Measurements from ENCODE around the gene SGMS1. TPM values are rescaled to one million over a fixed set of nuclear protein-coding genes. Genes with fewer than 3 reads are reported as not detected.

Gene SGMS1
- total RNA-seq, 1 donor from 2014 or later = 9.2 TPM

DNA sequence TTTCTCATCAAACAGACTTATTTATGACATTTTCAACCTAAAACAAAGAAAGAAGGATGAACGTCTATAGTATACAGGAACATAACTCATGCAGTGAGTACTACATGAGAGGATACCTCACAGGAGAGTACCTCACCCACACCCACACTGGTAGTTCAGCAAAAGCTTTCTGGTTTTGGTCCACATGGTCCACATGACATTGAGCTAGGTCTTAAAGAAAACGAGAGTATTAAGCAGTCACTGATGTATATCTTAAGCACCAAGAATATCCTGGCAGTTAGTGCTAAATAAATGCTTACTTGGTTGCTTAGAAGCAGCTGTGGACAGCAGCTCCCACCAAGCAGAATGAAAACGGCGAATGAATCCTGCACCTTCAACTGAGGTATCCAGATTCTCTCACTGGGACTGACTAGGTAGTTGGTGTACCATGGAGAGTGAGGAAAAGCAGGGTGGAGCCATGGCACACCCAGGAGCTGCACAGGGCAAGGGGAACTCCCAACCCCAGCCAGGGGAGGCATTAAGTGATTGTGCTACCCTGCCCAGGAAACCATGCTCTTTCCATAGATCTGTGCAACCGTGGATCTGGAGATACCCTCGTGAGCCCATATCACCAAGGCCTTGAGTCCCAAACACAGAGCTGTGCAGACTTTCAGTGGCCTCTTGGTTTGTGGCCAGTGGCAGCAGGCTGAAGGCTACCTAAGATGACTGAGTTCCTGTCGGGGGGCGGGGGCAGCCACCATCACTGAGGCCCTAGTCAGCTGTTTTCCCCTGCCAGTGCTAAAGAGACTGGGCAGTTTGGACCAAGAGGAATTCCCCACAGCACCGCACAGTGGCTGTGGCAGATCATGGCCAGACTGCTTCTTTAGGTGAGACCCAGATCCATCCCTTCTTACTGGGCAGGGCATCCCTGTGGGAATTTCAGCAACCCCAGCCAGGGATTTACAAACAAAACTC lies 143.4 kb downstream of the SGMS1 start:
- Histone ChIP-seq H3K27ac (no peak overlapping the region), H3K79me2 (ENCODE audit: low read depth) (no peaks in the 10 kb centered on the region), H3F3A (ENCODE audit: low read depth) (no peaks in the 10 kb centered on the region), H3K4me2 (no peak overlapping the region), H3K9ac (no peak overlapping the region), H3K4me3 (no peak overlapping the region), H3K9me3 (ENCODE audit: low read depth) (peaks cover 3% of the 10 kb centered on the region), H2AFZ (replicated peaks) (no peak overlapping the region), H3K4me1 (no peaks in the 10 kb centered on the region), H3K27me3 (no peaks in the 10 kb centered on the region), H4K20me1 (ENCODE audit: low read depth) (no peaks in the 10 kb centered on the region), H3K36me3 (no peaks in the 10 kb centered on the region)
- Mint-ChIP-seq H3K4me3 (no peak overlapping the region), H3K27ac (no peak overlapping the region), H3K27me3 (ENCODE audit: insufficient read depth, low read depth) (no peaks in the 10 kb centered on the region), H3K36me3 (peaks cover 7% of the 10 kb centered on the region), H3K9me3 (peaks cover 33% of the 10 kb centered on the region), H3K4me1 (no peaks in the 10 kb centered on the region)
- TF ChIP-seq, protein P1, sequence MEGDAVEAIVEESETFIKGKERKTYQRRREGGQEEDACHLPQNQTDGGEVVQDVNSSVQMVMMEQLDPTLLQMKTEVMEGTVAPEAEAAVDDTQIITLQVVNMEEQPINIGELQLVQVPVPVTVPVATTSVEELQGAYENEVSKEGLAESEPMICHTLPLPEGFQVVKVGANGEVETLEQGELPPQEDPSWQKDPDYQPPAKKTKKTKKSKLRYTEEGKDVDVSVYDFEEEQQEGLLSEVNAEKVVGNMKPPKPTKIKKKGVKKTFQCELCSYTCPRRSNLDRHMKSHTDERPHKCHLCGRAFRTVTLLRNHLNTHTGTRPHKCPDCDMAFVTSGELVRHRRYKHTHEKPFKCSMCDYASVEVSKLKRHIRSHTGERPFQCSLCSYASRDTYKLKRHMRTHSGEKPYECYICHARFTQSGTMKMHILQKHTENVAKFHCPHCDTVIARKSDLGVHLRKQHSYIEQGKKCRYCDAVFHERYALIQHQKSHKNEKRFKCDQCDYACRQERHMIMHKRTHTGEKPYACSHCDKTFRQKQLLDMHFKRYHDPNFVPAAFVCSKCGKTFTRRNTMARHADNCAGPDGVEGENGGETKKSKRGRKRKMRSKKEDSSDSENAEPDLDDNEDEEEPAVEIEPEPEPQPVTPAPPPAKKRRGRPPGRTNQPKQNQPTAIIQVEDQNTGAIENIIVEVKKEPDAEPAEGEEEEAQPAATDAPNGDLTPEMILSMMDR (IDR thresholded peaks at IDR 0.05) = no peak
- TF ChIP-seq EZH2phosphoT487 (IDR thresholded peaks at IDR 0.05) (no peak), EZH2 (IDR thresholded peaks at IDR 0.05) (no peak)
- DNase-seq (ENCODE audit: low spot score) = no peak

DNA sequence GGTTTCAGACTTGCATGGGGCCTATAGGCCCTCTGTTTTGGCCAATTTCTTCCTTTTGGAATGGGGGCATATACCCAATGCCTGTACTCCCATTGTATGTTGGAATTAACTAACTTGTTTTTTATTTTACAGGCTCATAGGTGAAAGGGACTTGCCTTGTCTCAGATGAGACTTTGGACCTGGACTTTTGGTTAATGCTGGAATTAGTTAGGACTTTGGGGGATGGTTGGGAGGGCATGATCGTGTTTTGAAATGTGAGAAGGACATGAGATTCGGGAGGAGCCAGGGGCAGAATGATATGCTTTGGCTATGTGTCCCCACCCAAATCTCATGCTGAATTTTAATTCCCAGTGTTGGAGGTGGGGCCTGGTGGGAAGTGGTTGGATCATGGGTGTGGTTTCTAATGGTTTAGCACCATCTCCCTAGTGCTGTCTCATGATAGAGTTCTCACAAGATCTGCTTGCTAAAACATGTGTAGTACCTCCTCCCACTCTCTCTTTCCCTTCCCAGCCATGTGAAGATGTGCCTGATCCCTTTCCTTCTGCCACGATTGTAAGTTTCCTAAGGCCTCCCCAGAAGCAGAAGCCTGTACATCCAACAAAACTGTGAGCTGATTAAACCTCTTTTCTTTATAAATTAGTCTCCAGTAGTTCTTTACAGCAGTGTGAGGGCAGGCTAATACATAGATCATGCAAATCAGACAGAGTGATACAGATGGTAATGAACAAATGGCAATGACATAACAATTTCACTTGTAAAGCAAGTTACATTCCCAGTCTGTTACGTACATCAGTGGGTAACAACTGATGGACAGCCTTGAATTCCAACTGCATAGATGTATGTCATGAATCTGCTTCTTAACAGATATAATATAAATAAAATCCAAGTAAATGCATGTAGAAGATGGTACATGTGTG lies 146.2 kb downstream of the SGMS1 start:
- TF ChIP-seq, protein P1 (IDR thresholded peaks at IDR 0.05) = no peak
- TF ChIP-seq EZH2phosphoT487 (IDR thresholded peaks at IDR 0.05) (no peak), EZH2 (IDR thresholded peaks at IDR 0.05) (no peak)
- H3K4me3 ChIP-seq = no peak overlapping the region
- no peaks in the 10 kb centered on the region for H3F3A ChIP-seq (ENCODE audit: low read depth)
- no peak overlapping the region for H3K4me2 ChIP-seq
- no peaks in the 10 kb centered on the region for H3K27me3 Mint-ChIP-seq (ENCODE audit: insufficient read depth, low read depth)
- H4K20me1 ChIP-seq (ENCODE audit: low read depth) = no peaks in the 10 kb centered on the region
- no peak for DNase-seq (ENCODE audit: low spot score)
- no peak overlapping the region for H3K4me3 Mint-ChIP-seq
- H3K79me2 ChIP-seq (ENCODE audit: low read depth) = no peaks in the 10 kb centered on the region
- no peaks in the 10 kb centered on the region for H3K4me1 Mint-ChIP-seq
- H3K36me3 ChIP-seq = no peaks in the 10 kb centered on the region
- no peak overlapping the region for H2AFZ ChIP-seq (replicated peaks)
- peaks cover 3% of the 10 kb centered on the region for H3K36me3 Mint-ChIP-seq
- no peaks in the 10 kb centered on the region for H3K27me3 ChIP-seq
- no peak overlapping the region for H3K27ac Mint-ChIP-seq
- H3K27ac ChIP-seq = no peak overlapping the region
- peaks cover 8% of the 10 kb centered on the region for H3K9me3 Mint-ChIP-seq
- no peaks in the 10 kb centered on the region for H3K9me3 ChIP-seq (ENCODE audit: low read depth)
- H3K9ac ChIP-seq = no peak overlapping the region
- H3K4me1 ChIP-seq = no peaks in the 10 kb centered on the region

DNA sequence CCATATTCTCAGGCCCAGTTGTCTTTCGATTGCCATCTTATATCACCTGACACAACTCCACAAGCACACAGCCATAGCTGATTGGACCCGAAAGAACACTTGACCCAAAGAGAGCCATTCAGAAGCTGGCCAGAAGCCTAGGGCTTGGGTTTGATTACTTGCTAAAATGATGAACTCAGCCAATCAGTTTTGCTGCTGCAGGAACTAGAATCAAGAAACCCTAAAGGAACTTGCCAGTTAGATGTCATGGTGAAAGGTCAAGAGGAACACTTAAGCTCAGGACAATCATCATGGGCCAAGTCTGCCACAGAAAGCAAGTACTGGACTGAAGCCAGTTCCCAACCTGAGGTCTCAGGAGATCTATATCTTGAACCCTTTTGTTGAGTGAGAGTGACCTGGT lies 150.0 kb downstream of the SGMS1 start:
- H3K4me1 Mint-ChIP-seq = peaks cover 10% of the 10 kb centered on the region
- Histone ChIP-seq H3K27me3 (no peaks in the 10 kb centered on the region), H3F3A (ENCODE audit: low read depth) (peaks cover 6% of the 10 kb centered on the region), H3K36me3 (no peaks in the 10 kb centered on the region), H2AFZ (replicated peaks) (no peak overlapping the region), H3K4me2 (no peak overlapping the region), H3K79me2 (ENCODE audit: low read depth) (no peaks in the 10 kb centered on the region), H3K4me1 (peaks cover 17% of the 10 kb centered on the region), H4K20me1 (ENCODE audit: low read depth) (no peaks in the 10 kb centered on the region), H3K9ac (no peak overlapping the region), H3K4me3 (no peak overlapping the region), H3K27ac (no peak overlapping the region), H3K9me3 (ENCODE audit: low read depth) (no peaks in the 10 kb centered on the region)
- H3K4me3 Mint-ChIP-seq = no peak overlapping the region
- no peaks in the 10 kb centered on the region for H3K27me3 Mint-ChIP-seq (ENCODE audit: insufficient read depth, low read depth)
- no peak for TF ChIP-seq EZH2 (IDR thresholded peaks at IDR 0.05)
- TF ChIP-seq EZH2phosphoT487 (IDR thresholded peaks at IDR 0.05) = no peak
- TF ChIP-seq, protein P1 (IDR thresholded peaks at IDR 0.05) = no peak
- H3K9me3 Mint-ChIP-seq = peaks cover 6% of the 10 kb centered on the region
- H3K36me3 Mint-ChIP-seq = peaks cover 3% of the 10 kb centered on the region
- no peak for DNase-seq (ENCODE audit: low spot score)
- H3K27ac Mint-ChIP-seq = no peak overlapping the region

Measured in neural progenitor cell (in vitro differentiated cells).